Peyer's patch (tissue), 4 donors: ENCODE data around the gene SLC34A1.

ENCODE experiments used
- POLR2A ChIP-seq, 2 donors: fragments of 450-650 bp; IDR thresholded peaks; one replicate each; pipeline ENCODE4 v1.5.1; 2017; ENCODE audit warnings: antibody characterized with exemption in 2 of 2, mild to moderate bottlenecking in 2 of 2, moderate library complexity in 2 of 2
- TF ChIP-seq, protein P1 (sequence below), 6 experiments: fragments of 450-650 bp in 4 of 6; fragments of 200-600 bp in 2 of 6; sonication (generic) in 1 of 6; IDR thresholded peaks; one replicate each; pipeline ENCODE4 v1.5.1; 2017 to 2019; ENCODE audit warnings: antibody characterized with exemption in 6 of 6, mild to moderate bottlenecking in 3 of 6, moderate library complexity in 1 of 6

DNA sequence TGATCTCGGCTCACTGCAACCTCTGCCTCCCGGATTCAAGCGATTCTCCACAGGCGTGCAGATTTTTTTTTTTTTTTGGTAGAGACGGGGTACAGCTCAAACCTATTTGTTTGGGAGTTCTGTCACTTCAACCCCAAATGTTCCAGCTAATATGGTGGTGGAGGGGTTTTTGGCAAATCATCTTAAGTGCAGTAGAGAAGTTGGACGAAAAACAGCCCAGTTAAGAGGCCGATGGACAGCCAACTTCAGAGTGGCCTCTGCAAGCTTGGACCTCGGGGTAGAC lies 61.6 kb downstream of the SLC34A1 start:
- TF ChIP-seq, protein P1, sequence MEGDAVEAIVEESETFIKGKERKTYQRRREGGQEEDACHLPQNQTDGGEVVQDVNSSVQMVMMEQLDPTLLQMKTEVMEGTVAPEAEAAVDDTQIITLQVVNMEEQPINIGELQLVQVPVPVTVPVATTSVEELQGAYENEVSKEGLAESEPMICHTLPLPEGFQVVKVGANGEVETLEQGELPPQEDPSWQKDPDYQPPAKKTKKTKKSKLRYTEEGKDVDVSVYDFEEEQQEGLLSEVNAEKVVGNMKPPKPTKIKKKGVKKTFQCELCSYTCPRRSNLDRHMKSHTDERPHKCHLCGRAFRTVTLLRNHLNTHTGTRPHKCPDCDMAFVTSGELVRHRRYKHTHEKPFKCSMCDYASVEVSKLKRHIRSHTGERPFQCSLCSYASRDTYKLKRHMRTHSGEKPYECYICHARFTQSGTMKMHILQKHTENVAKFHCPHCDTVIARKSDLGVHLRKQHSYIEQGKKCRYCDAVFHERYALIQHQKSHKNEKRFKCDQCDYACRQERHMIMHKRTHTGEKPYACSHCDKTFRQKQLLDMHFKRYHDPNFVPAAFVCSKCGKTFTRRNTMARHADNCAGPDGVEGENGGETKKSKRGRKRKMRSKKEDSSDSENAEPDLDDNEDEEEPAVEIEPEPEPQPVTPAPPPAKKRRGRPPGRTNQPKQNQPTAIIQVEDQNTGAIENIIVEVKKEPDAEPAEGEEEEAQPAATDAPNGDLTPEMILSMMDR (IDR thresholded peaks at IDR 0.05), result no peak
- no peak for TF ChIP-seq POLR2A (IDR thresholded peaks at IDR 0.05)
